NOMO-1 treated with DMSO at 0.1 percent for 48 hours (cell line): ENCODE results near the gene SMYD3.
"Not testable (repeated sequence)": the region's sequence is repeated elsewhere in the genome, so short reads cannot be mapped to it uniquely, and the experiment has no call there.

Experiments
- DNase-seq: peaks from one replicate; lab custom pipeline; 2025; ENCODE audit not compliant: unreplicated experiment; lab: John Stamatoyannopoulos, UW

Gene SMYD3

GRCh38 chr1:245714027-245714426 is 793.1 kb downstream of the SMYD3 start:
- DNase-seq: not testable (repeated sequence)

GRCh38 chr1:245710961-245711903 is 795.8 kb downstream of the SMYD3 start:
- DNase-seq: no peak

- DNase-seq: no peak
Observed at GRCh38 chr1:245707941-245708340, 799.1 kb downstream of the SMYD3 start.

- DNase-seq: no peak
Observed at GRCh38 chr1:245704765-245705164, 802.3 kb downstream of the SMYD3 start.

- DNase-seq: no peak
Observed at GRCh38 chr1:245704341-245704740, 802.7 kb downstream of the SMYD3 start.

GRCh38 chr1:245702346-245702745 is 804.7 kb downstream of the SMYD3 start:
- DNase-seq: no peak

GRCh38 chr1:245701631-245702030 is 805.4 kb downstream of the SMYD3 start:
- no peak for DNase-seq

- no peak for DNase-seq
Observed at GRCh38 chr1:245700631-245701030, 806.4 kb downstream of the SMYD3 start.
